ENCODE measurements around the gene ADRA2C.

DNA sequence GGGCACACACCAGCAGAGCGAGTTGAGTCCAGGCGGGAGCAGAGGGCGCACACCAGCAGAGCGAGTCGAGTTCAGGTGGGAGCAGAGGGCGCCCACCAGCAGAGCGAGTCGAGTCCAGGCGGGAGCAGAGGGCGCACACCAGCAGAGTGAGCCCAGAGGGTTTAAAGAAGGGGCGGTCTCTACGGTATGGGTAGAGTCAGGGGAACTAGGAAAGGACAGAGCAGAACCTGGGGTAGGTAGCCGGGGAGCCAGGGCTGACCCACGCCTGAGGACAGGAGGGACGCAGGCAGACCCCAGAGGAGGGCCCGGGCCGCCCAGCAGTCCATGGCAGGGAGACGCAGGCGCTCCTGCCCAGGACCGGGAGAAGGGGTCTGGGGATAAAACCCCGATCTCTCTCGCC, 22.0 kb upstream of the ADRA2C start:
- TF ChIP-seq, protein P1, sequence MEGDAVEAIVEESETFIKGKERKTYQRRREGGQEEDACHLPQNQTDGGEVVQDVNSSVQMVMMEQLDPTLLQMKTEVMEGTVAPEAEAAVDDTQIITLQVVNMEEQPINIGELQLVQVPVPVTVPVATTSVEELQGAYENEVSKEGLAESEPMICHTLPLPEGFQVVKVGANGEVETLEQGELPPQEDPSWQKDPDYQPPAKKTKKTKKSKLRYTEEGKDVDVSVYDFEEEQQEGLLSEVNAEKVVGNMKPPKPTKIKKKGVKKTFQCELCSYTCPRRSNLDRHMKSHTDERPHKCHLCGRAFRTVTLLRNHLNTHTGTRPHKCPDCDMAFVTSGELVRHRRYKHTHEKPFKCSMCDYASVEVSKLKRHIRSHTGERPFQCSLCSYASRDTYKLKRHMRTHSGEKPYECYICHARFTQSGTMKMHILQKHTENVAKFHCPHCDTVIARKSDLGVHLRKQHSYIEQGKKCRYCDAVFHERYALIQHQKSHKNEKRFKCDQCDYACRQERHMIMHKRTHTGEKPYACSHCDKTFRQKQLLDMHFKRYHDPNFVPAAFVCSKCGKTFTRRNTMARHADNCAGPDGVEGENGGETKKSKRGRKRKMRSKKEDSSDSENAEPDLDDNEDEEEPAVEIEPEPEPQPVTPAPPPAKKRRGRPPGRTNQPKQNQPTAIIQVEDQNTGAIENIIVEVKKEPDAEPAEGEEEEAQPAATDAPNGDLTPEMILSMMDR (conservative IDR thresholded peaks at IDR 0.05) = no peak
- no peak for TF ChIP-seq ZFX (IDR thresholded peaks at IDR 0.05)
